Endothelial cell of umbilical vein (primary cell): Measurements from ENCODE around the gene LHX4. TPM values are rescaled to one million over a fixed set of nuclear protein-coding genes. Genes with fewer than 3 reads are reported as not detected.

Source experiments
- BruUV-seq: library from RNA; stranded (reverse); fragments of 400-500 nt; replicated peaks from 2 replicates; lab custom pipeline; 2021; lab: Mats Ljungman, UMichigan
- CTCF ChIA-PET: fragments of 300-600, 350-600 bp; sonication (Branson Sonifier 250); formaldehyde crosslinking; loops from one replicate; lab custom pipeline; 2021; ENCODE audit warnings: antibody characterized with exemption, inconsistent platforms; lab: Charles Lee
- POLR2A ChIA-PET: fragments of 300-600, 350-600 bp; sonication (Branson Sonifier 250); formaldehyde crosslinking; loops from one replicate; lab custom pipeline; 2021; ENCODE audit warnings: antibody characterized with exemption, inconsistent platforms; lab: Charles Lee
- DNase-seq: peaks from one replicate; pipeline ENCODE4 v3.0.0-alpha.2; 2011; ENCODE audit warnings: low read depth, low spot score
- FAIRE-seq: peaks from 2 replicates; lab custom pipeline; 2011; peaks lifted over from hg19 to GRCh38; lab: Jason Lieb, UNC
- H2AFZ ChIP-seq: 2 replicates; pipeline ENCODE4 v1.6.0; 2012; ENCODE audit warnings: low read depth, low read length, control low read depth, inconsistent platforms
- H3K27ac ChIP-seq: 2 replicates; pipeline ENCODE4 v1.5.1; 2011; ENCODE audit warnings: low read depth, mild to moderate bottlenecking, control low read depth, low read length, moderate library complexity; ENCODE audit not compliant: insufficient read depth
- H3K27me3 ChIP-seq, 2 experiments: 2 replicates each; pipeline versions ENCODE4 v1.6.0 to v1.6.1; 2011; ENCODE audit warnings: low read length in 2 of 2, mixed read lengths in 1 of 2; ENCODE audit not compliant: control insufficient read depth in 2 of 2, insufficient read depth in 2 of 2
- H3K36me3 ChIP-seq, 2 experiments: 2 replicates in 1 of 2; 3 replicates in 1 of 2; pipeline ENCODE4 v1.5.1; 2011; ENCODE audit warnings: low read length in 2 of 2, mild to moderate bottlenecking in 1 of 2, moderate library complexity in 1 of 2; ENCODE audit not compliant: control insufficient read depth in 2 of 2, insufficient read depth in 2 of 2; ENCODE audit errors: extremely low read depth in 1 of 2
- H3K4me1 ChIP-seq: 3 replicates; pipeline ENCODE4 v1.5.1; 2011; ENCODE audit warnings: mild to moderate bottlenecking, low read length; ENCODE audit not compliant: control insufficient read depth, insufficient read depth; ENCODE audit errors: extremely low read depth
- H3K4me2 ChIP-seq: 2 replicates; pipeline ENCODE4 v1.6.1; 2011; ENCODE audit warnings: low read length, control low read depth, mixed read lengths; ENCODE audit not compliant: insufficient read depth
- H3K4me3 ChIP-seq, 3 experiments: fragments of 200-600 bp in 1 of 3; sonication (generic), shearing (Covaris generic) in 1 of 3; replicated peaks in 1 of 3; 2 replicates each; pipeline ENCODE4 v1.5.1; 2011 to 2016; ENCODE audit warnings: control low read depth in 3 of 3, low read length in 3 of 3, mild to moderate bottlenecking in 2 of 3, inconsistent platforms in 1 of 3, low read depth in 1 of 3, moderate library complexity in 1 of 3; ENCODE audit not compliant: insufficient read depth in 1 of 3
- H3K79me2 ChIP-seq: 2 replicates; pipeline ENCODE4 v1.6.0; 2012; ENCODE audit warnings: low read length, inconsistent platforms; ENCODE audit not compliant: control insufficient read depth, insufficient read depth
- H3K9ac ChIP-seq: replicated peaks from 2 replicates; pipeline ENCODE3; 2011; ENCODE audit warnings: low read length, control low read depth; ENCODE audit not compliant: insufficient read depth; ENCODE audit errors: extremely low read depth
- H3K9me1 ChIP-seq: replicated peaks from 3 replicates; pipeline ENCODE4 v1.6.0; 2011; ENCODE audit warnings: mild to moderate bottlenecking, low read length; ENCODE audit not compliant: control insufficient read depth, insufficient read depth; ENCODE audit errors: extremely low read depth
- H3K9me3 ChIP-seq: replicated peaks from 2 replicates; pipeline ENCODE4 v1.5.1; 2012; ENCODE audit warnings: low read length, inconsistent platforms; ENCODE audit not compliant: control insufficient read depth, insufficient read depth
- H4K20me1 ChIP-seq: replicated peaks from 2 replicates; pipeline ENCODE3; 2011; ENCODE audit warnings: mild to moderate bottlenecking, low read length; ENCODE audit not compliant: control insufficient read depth, insufficient read depth; ENCODE audit errors: extremely low read depth
- EZH2 ChIP-seq: IDR thresholded peaks from 2 replicates; pipeline ENCODE4 v1.6.1; 2012; ENCODE audit warnings: borderline replicate concordance, low read depth, mild to moderate bottlenecking, moderate library complexity, low read length, inconsistent platforms; ENCODE audit not compliant: severe bottlenecking
- FOS ChIP-seq: IDR thresholded peaks from 2 replicates; pipeline ENCODE4 v1.6.1; 2011; ENCODE audit warnings: mild to moderate bottlenecking, low read length, moderate library complexity, borderline replicate concordance; ENCODE audit not compliant: insufficient read depth
- GATA2 ChIP-seq: IDR thresholded peaks from 2 replicates; pipeline ENCODE4 v1.7.0; 2011; ENCODE audit warnings: low read depth, mild to moderate bottlenecking, moderate library complexity, mixed read lengths, low read length; ENCODE audit not compliant: insufficient read length, insufficient read depth
- JUN ChIP-seq: IDR thresholded peaks from 2 replicates; pipeline ENCODE4 v1.6.1; 2011; ENCODE audit warnings: borderline replicate concordance, low read depth; ENCODE audit not compliant: insufficient read length, insufficient read depth
- MYC ChIP-seq: IDR thresholded peaks from one replicate; pipeline ENCODE4 v1.6.1; 2011; ENCODE audit warnings: mild to moderate bottlenecking, low read depth, low read length
- POLR2A ChIP-seq: IDR thresholded peaks from 2 replicates; pipeline ENCODE4 v1.6.1; 2012; ENCODE audit warnings: low read depth, mild to moderate bottlenecking, control low read depth, low read length
- POLR2AphosphoS5 ChIP-seq: IDR thresholded peaks from 2 replicates; pipeline ENCODE4 v1.6.1; 2012; ENCODE audit warnings: low read depth, mild to moderate bottlenecking, control low read depth, low read length, moderate library complexity; ENCODE audit not compliant: insufficient read depth
- dilution Hi-C: fragments of 300-500 bp; cut with MboI; formaldehyde crosslinking; loops from one replicate; pipeline ENCODE4 v1.15.0; 2019; ENCODE audit warnings: low sequenced_read_pairs; ENCODE audit not compliant: extremely low pct_ligation_motif_present
- intact Hi-C: fragments of 100-400 bp; cut with micrococcal nuclease; formaldehyde crosslinking; loops from one replicate; pipeline ENCODE4 v1.10.0; 2022
- polyA plus RNA-seq, 4 experiments: library from polyadenylated mRNA; depleted of rRNA in 3 of 4; stranded (reverse) in 3 of 4; unstranded in 1 of 4; fragments of >200 nt; gene quantifications; 2 replicates each; pipeline versions ENCODE4 v1.2.1 to v1.2.3, GENCODE V29; 2011 to 2012; ENCODE audit warnings: missing spikeins in 1 of 4
- total RNA-seq: library from RNA; stranded (reverse); gene quantifications from 2 replicates; pipeline ENCODE4 v1.2.3, GENCODE V29; 2021
- TF ChIP-seq, protein P1 (sequence below), 2 donors: IDR thresholded peaks; 1 replicate in 1 of 2; 2 replicates in 1 of 2; pipeline ENCODE4 v1.5.1; 2011; ENCODE audit warnings: low read length in 2 of 2, mild to moderate bottlenecking in 2 of 2, moderate library complexity in 2 of 2, control low read depth in 1 of 2, inconsistent platforms in 1 of 2, low read depth in 1 of 2; ENCODE audit not compliant: insufficient read depth in 1 of 2; ENCODE audit errors: extremely low read depth in 1 of 2
- TF ChIP-seq, protein P2 (sequence below): IDR thresholded peaks from 2 replicates; pipeline ENCODE4 v1.6.1; 2011; ENCODE audit not compliant: insufficient read depth, insufficient read length

The LHX4 gene
- total and polyA plus RNA-seq, 2 donors (not counting 3 experiments of a cell fraction or from before 2014, with no cell fraction given): not detected

DNA sequence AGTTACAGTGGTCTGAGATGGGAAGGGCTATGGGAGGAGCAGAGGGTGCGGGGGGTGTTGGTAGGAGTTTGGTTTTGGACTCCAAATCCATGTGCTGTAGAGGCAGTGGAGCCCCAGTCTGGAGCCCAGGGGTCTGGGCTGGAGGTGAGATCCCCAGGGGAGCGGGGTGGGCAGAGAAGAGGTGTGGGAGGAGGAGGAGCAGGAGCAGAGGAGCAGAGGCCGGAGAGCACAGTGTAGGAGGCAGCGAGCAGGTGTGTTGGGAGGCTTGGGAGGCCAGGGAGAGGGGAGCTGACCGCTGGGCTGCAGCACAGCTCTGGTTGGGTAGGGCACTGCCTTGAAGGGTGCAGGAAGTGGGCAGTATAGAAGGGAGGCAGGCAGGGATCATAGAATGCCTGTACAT, 28.9 kb downstream of the LHX4 start:
- H3K27ac ChIP-seq: no peak overlapping the region
- CTCF ChIA-PET: interaction anchor here (1.1 kb wide), 1 partner anchor 8 kb away, joined by 3 read pairs; no protein-coding TSS in a partner anchor

More for the DNA sequence above, 28.9 kb downstream of the LHX4 start:
- no peaks in the 10 kb centered on the region for H3K79me2 ChIP-seq
- dilution Hi-C loops (no loop called here), intact Hi-C loops (no loop called here)
- no peaks in the 10 kb centered on the region for H3K9me1 ChIP-seq
- H3K4me3 ChIP-seq: no peak overlapping the region
- no peak for TF ChIP-seq EZH2
- TF ChIP-seq MYC: no peak
- TF ChIP-seq, protein P1, sequence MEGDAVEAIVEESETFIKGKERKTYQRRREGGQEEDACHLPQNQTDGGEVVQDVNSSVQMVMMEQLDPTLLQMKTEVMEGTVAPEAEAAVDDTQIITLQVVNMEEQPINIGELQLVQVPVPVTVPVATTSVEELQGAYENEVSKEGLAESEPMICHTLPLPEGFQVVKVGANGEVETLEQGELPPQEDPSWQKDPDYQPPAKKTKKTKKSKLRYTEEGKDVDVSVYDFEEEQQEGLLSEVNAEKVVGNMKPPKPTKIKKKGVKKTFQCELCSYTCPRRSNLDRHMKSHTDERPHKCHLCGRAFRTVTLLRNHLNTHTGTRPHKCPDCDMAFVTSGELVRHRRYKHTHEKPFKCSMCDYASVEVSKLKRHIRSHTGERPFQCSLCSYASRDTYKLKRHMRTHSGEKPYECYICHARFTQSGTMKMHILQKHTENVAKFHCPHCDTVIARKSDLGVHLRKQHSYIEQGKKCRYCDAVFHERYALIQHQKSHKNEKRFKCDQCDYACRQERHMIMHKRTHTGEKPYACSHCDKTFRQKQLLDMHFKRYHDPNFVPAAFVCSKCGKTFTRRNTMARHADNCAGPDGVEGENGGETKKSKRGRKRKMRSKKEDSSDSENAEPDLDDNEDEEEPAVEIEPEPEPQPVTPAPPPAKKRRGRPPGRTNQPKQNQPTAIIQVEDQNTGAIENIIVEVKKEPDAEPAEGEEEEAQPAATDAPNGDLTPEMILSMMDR (IDR thresholded peaks at IDR 0.05; ENCODE audit: extremely low read depth in 1 of 2, insufficient read depth in 1 of 2, low read depth in 1 of 2, low read length in 2 of 2): no peak
- no peak for TF ChIP-seq FOS
- TF ChIP-seq POLR2AphosphoS5: no peak
- no peak for TF ChIP-seq JUN
- TF ChIP-seq, protein P2, sequence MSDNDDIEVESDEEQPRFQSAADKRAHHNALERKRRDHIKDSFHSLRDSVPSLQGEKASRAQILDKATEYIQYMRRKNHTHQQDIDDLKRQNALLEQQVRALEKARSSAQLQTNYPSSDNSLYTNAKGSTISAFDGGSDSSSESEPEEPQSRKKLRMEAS: no peak
- TF ChIP-seq GATA2: no peak
- no peak for TF ChIP-seq POLR2A
- no peak overlapping the region for H3K9ac ChIP-seq
- H4K20me1 ChIP-seq: no peaks in the 10 kb centered on the region
- POLR2A ChIA-PET: no interaction called here
- H3K4me1 ChIP-seq: no peaks in the 10 kb centered on the region
- FAIRE-seq (no peak), DNase-seq (no peak)
- no peaks in the 10 kb centered on the region for H3K9me3 ChIP-seq
- BruUV-seq: no TSS peak
- H3K4me2 ChIP-seq: no peak overlapping the region
- no peaks in the 10 kb centered on the region for H3K27me3 ChIP-seq
- H3K36me3 ChIP-seq: no peaks in the 10 kb centered on the region
- no peak overlapping the region for H2AFZ ChIP-seq
